CD4-positive, alpha-beta T cell treated with Interleukin-12 subunit alpha and Interleukin-12 subunit beta, for 1 hour (primary cell): ENCODE results near the gene CMIP.

Experiments
- DNase-seq: peaks from one replicate; pipeline ENCODE4 v3.0.0-alpha.2; 2020

CMIP gene

GRCh38 chr16:81482329-81483063 lies 37.9 kb downstream of the CMIP start:
- no peak for DNase-seq

GRCh38 chr16:81483064-81483969 lies 38.7 kb downstream of the CMIP start:
- no peak for DNase-seq

- DNase-seq: no peak
These were observed 39.5 kb downstream of the CMIP start for GRCh38 chr16:81483970-81484595.

GRCh38 chr16:81484908-81485624 lies 40.5 kb downstream of the CMIP start:
- no peak for DNase-seq

GRCh38 chr16:81485824-81486539 lies 41.4 kb downstream of the CMIP start:
- DNase-seq: no peak

GRCh38 chr16:81486540-81487061 lies 42.0 kb downstream of the CMIP start:
- no peak for DNase-seq

GRCh38 chr16:81487301-81487720 lies 42.7 kb downstream of the CMIP start:
- DNase-seq: no peak

GRCh38 chr16:81488687-81489411 lies 44.2 kb downstream of the CMIP start:
- DNase-seq: no peak

GRCh38 chr16:81489547-81490267 lies 45.1 kb downstream of the CMIP start:
- DNase-seq: no peak

GRCh38 chr16:81491541-81492188 lies 47.1 kb downstream of the CMIP start:
- DNase-seq: no peak

GRCh38 chr16:81492311-81492761 lies 47.7 kb downstream of the CMIP start:
- DNase-seq: no peak

- DNase-seq: no peak
These were observed 48.6 kb downstream of the CMIP start for GRCh38 chr16:81492965-81493754.

- DNase-seq: no peak
These were observed 49.3 kb downstream of the CMIP start for GRCh38 chr16:81493755-81494433.

- DNase-seq: no peak
These were observed 49.8 kb downstream of the CMIP start for GRCh38 chr16:81494434-81494806.

- DNase-seq: no peak
These were observed 50.3 kb downstream of the CMIP start for GRCh38 chr16:81494888-81495287.

- no peak for DNase-seq
These were observed 51.0 kb downstream of the CMIP start for GRCh38 chr16:81495321-81496234.

GRCh38 chr16:81496321-81496720 lies 51.7 kb downstream of the CMIP start:
- no peak for DNase-seq
